IPS DF 6.9 (cell line): ENCODE results near the gene ARSI.
A peak's percentile ranks its signal among the peaks of the same experiment; 100 is the strongest.
"Not testable (repeated sequence)": the region's sequence is repeated elsewhere in the genome, so short reads cannot be mapped to it uniquely, and the experiment has no call there.

Experiments used
- DNase-seq: peaks from one replicate; pipeline ENCODE4 v3.0.0-alpha.2; 2013; ENCODE audit warnings: low read depth, low spot score
- H3K27ac ChIP-seq: one replicate; pipeline ENCODE4 v1.5.1; 2013; ENCODE audit warnings: low read length, control low read depth
- H3K27me3 ChIP-seq: 2 replicates; pipeline ENCODE4 v1.6.1; 2013; ENCODE audit warnings: mild to moderate bottlenecking, low read length; ENCODE audit not compliant: control insufficient read depth, insufficient read depth
- H3K36me3 ChIP-seq: 2 replicates; pipeline ENCODE4 v1.6.1; 2013; ENCODE audit warnings: low read length; ENCODE audit not compliant: control insufficient read depth, insufficient read depth
- H3K4me1 ChIP-seq: 2 replicates; pipeline ENCODE4 v1.6.1; 2013; ENCODE audit warnings: low read length; ENCODE audit not compliant: control insufficient read depth, insufficient read depth
- H3K4me3 ChIP-seq: 2 replicates; pipeline ENCODE4 v1.5.1; 2013; ENCODE audit warnings: mild to moderate bottlenecking, low read length
- H3K9me3 ChIP-seq: 2 replicates; pipeline ENCODE4 v1.6.1; 2013; ENCODE audit warnings: low read length, inconsistent platforms; ENCODE audit not compliant: control insufficient read depth, insufficient read depth
- WGBS: extraction: QIAGEN DNeasy Blood & Tissue Kit; methylation state at CpG from one replicate; pipeline ENCODE4 v1.1.7; 2013; ENCODE audit warnings: mixed read lengths, missing lambda C conversion rate; ENCODE audit not compliant: insufficient read length, insufficient coverage; 5-methylcytosine and 5-hydroxymethylcytosine counted together

The ARSI gene

GRCh38 chr5:150255659-150256409, 46.9 kb downstream of the ARSI start:
- Histone ChIP-seq H3K27ac (no peak overlapping the region), H3K27me3 (no peaks in the 10 kb centered on the region), H3K4me3 (no peak overlapping the region), H3K9me3 (no peaks in the 10 kb centered on the region), H3K36me3 (no peaks in the 10 kb centered on the region), H3K4me1 (0 out of 2 replicates have a peak, but pooled peaks cover 2% of the 10 kb centered on the region)
- WGBS: no CpG with 5 or more reads among the region's 6 CpGs
- DNase-seq: no peak

GRCh38 chr5:150254774-150255173, 47.9 kb downstream of the ARSI start:
- 0 out of 2 replicates have a peak, but pooled peaks cover 2% of the 10 kb centered on the region for H3K4me1 ChIP-seq
- no peaks in the 10 kb centered on the region for H3K9me3 ChIP-seq
- no peak for DNase-seq
- H3K27ac ChIP-seq: no peak overlapping the region
- H3K4me3 ChIP-seq: no peak overlapping the region
- no peaks in the 10 kb centered on the region for H3K36me3 ChIP-seq
- WGBS: no CpG with 5 or more reads among the region's 4 CpGs
- no peaks in the 10 kb centered on the region for H3K27me3 ChIP-seq

- Histone ChIP-seq H3K9me3 (no peaks in the 10 kb centered on the region), H3K4me1 (0 out of 2 replicates have a peak, but pooled peaks cover 2% of the 10 kb centered on the region), H3K4me3 (no peak overlapping the region), H3K36me3 (no peaks in the 10 kb centered on the region), H3K27ac (no peak overlapping the region), H3K27me3 (no peaks in the 10 kb centered on the region)
- DNase-seq: no peak
- no CpG with 5 or more reads among the region's 7 CpGs for WGBS
Measured at GRCh38 chr5:150254363-150254762, 48.3 kb downstream of the ARSI start.

GRCh38 chr5:150253416-150254208, 49.1 kb downstream of the ARSI start:
- peak; percentile 16 for DNase-seq
- Histone ChIP-seq H3K4me3 (no peak overlapping the region), H3K36me3 (no peaks in the 10 kb centered on the region), H3K9me3 (no peaks in the 10 kb centered on the region), H3K27ac (no peak overlapping the region), H3K27me3 (no peaks in the 10 kb centered on the region), H3K4me1 (0 out of 2 replicates have a peak, but pooled peaks cover 2% of the 10 kb centered on the region)
- no CpG with 5 or more reads among the region's 10 CpGs for WGBS

- Histone ChIP-seq H3K36me3 (no peaks in the 10 kb centered on the region), H3K4me3 (no peak overlapping the region), H3K9me3 (no peaks in the 10 kb centered on the region), H3K27me3 (no peaks in the 10 kb centered on the region), H3K27ac (no peak overlapping the region), H3K4me1 (0 out of 2 replicates have a peak, but pooled peaks cover 2% of the 10 kb centered on the region)
- WGBS: no CpG with 5 or more reads among the region's 6 CpGs
- DNase-seq: no peak
Measured at GRCh38 chr5:150252489-150252888, 50.2 kb downstream of the ARSI start.

GRCh38 chr5:150251504-150251903, 51.2 kb downstream of the ARSI start:
- Histone ChIP-seq H3K4me1 (0 out of 2 replicates have a peak, but pooled peaks cover 2% of the 10 kb centered on the region), H3K36me3 (no peaks in the 10 kb centered on the region), H3K27me3 (no peaks in the 10 kb centered on the region), H3K27ac (no peak overlapping the region), H3K4me3 (no peak overlapping the region), H3K9me3 (no peaks in the 10 kb centered on the region)
- DNase-seq: no peak
- WGBS: no CpG with 5 or more reads among the region's 7 CpGs

GRCh38 chr5:150249744-150250143, 53.0 kb downstream of the ARSI start:
- no peaks in the 10 kb centered on the region for H3K27me3 ChIP-seq
- WGBS: no CpG with 5 or more reads among the region's 5 CpGs
- no peak for DNase-seq
- no peak overlapping the region for H3K4me3 ChIP-seq
- no peak overlapping the region for H3K27ac ChIP-seq
- H3K4me1 ChIP-seq: 0 out of 2 replicates have a peak, but pooled peaks cover 2% of the 10 kb centered on the region
- no peaks in the 10 kb centered on the region for H3K9me3 ChIP-seq
- no peaks in the 10 kb centered on the region for H3K36me3 ChIP-seq

- H3K27ac ChIP-seq: no peak overlapping the region
Measured at GRCh38 chr5:150248946-150249345, 53.8 kb downstream of the ARSI start.

GRCh38 chr5:150248493-150248892, 54.2 kb downstream of the ARSI start:
- H3K27me3 ChIP-seq, H3K9me3 ChIP-seq, H3K36me3 ChIP-seq, DNase-seq, H3K4me3 ChIP-seq, H3K27ac ChIP-seq, H3K4me1 ChIP-seq: not testable (repeated sequence)
- no CpG with 5 or more reads among the region's 6 CpGs for WGBS

More at GRCh38 chr5:150248946-150249345, 53.8 kb downstream of the ARSI start:
- no peak overlapping the region for H3K4me3 ChIP-seq
- H3K36me3 ChIP-seq: no peaks in the 10 kb centered on the region
- H3K9me3 ChIP-seq: no peaks in the 10 kb centered on the region
- WGBS: no CpG with 5 or more reads among the region's 3 CpGs
- DNase-seq: no peak
- H3K4me1 ChIP-seq: 0 out of 2 replicates have a peak, but pooled peaks cover 2% of the 10 kb centered on the region
- no peaks in the 10 kb centered on the region for H3K27me3 ChIP-seq

GRCh38 chr5:150247726-150248125, 55.0 kb downstream of the ARSI start:
- no peak overlapping the region for H3K27ac ChIP-seq
- WGBS: no CpG with 5 or more reads among the region's 9 CpGs

More at GRCh38 chr5:150247726-150248125, 55.0 kb downstream of the ARSI start:
- no peak for DNase-seq
- no peaks in the 10 kb centered on the region for H3K4me1 ChIP-seq
- H3K27me3 ChIP-seq: no peaks in the 10 kb centered on the region
- H3K4me3 ChIP-seq: no peak overlapping the region
- no peaks in the 10 kb centered on the region for H3K36me3 ChIP-seq
- H3K9me3 ChIP-seq: no peaks in the 10 kb centered on the region
